Measurements from ENCODE around the gene FARS2. TPM values are rescaled to one million over a fixed set of nuclear protein-coding genes. Genes with fewer than 3 reads are reported as not detected.

Gene FARS2
- total RNA-seq, 1 donor from 2014 or later = 19.5 TPM

- intact Hi-C loops (cut with micrococcal nuclease) = no loop called here
Observed at GRCh38 chr6:5817869-5818268, 556.6 kb downstream of the FARS2 start.

GRCh38 chr6:5818959-5819358 is 557.6 kb downstream of the FARS2 start:
- intact Hi-C loops (cut with micrococcal nuclease) = no loop called here

Other genes with a start within 250 kb of the FARS2 start
- 0.02 TPM in 1 of 2 replicates, not detected in the other for gene PPP1R3G, start 176.2 kb upstream of the FARS2 start, total RNA-seq
- 30.3 and 30.4 TPM in 2 replicates for gene LYRM4, start 563 bp upstream of the FARS2 start, total RNA-seq

Measured in T-helper 2 cell treated with Interferon-gamma antibody and Interleukin-4, amounts not matched to agents 100 ng/mL and 5 ng/mL, for 36 hours (primary cell).